Spleen (tissue), 7 donors: Measurements from ENCODE around the gene GOSR1.
"Not testable (repeated sequence)": the region's sequence is repeated elsewhere in the genome, so short reads cannot be mapped to it uniquely, and the experiment has no call there.

Source experiments
- POLR2A ChIP-seq, 3 donors: fragments of 450-650 bp; IDR thresholded peaks; one replicate each; pipeline ENCODE4 v1.5.1; 2017; ENCODE audit warnings: antibody characterized with exemption in 3 of 3, mild to moderate bottlenecking in 1 of 3
- POLR2AphosphoS5 ChIP-seq, 3 donors: sonication (generic); formaldehyde crosslinking; IDR thresholded peaks; one replicate each; pipeline ENCODE4 v1.5.1; 2017; ENCODE audit warnings: antibody characterized with exemption in 3 of 3
- TF ChIP-seq, protein P1 (sequence below), 11 experiments: fragments of 200-600 bp in 7 of 11; fragments of 450-650 bp in 4 of 11; sonication (generic) in 4 of 11; IDR thresholded peaks in 8 of 11; conservative IDR thresholded peaks in 3 of 11; 1 replicate in 7 of 11; 2 replicates in 4 of 11; pipeline versions ENCODE4 v1.4.0 to v1.8.0; 2016 to 2021; ENCODE audit warnings: antibody characterized with exemption in 11 of 11, inconsistent platforms in 4 of 11, mild to moderate bottlenecking in 1 of 11
- donor health status: DM: no; HTN: no; CAD: no; lungs with moderate emphysema.
- donor health status: DM: no; HTN: no; CAD: no.
- donor health status: DM: no; HTN: no; CAD: no.

DNA sequence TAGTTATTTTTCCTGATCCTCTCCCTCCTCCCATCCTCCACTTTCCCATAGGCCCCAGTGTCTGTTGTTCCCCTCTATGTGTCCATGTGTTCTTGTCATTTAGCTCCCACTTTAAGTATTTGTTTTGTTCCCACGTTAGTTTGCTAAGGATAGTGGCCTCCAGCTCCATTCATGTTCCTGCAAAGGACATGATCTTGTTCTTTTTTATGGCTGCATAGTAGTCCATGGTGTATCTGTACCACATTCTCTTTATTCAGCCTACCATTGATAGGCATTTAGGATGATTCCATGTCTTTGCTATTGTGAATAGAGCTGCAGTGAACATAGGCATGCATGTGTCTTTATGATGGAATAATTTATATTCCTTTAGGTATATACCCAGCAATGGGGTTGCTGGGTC, 60.5 kb downstream of the GOSR1 start:
- not testable (repeated sequence) for TF ChIP-seq POLR2AphosphoS5, POLR2A (IDR thresholded peaks at IDR 0.05)
- TF ChIP-seq, protein P1, sequence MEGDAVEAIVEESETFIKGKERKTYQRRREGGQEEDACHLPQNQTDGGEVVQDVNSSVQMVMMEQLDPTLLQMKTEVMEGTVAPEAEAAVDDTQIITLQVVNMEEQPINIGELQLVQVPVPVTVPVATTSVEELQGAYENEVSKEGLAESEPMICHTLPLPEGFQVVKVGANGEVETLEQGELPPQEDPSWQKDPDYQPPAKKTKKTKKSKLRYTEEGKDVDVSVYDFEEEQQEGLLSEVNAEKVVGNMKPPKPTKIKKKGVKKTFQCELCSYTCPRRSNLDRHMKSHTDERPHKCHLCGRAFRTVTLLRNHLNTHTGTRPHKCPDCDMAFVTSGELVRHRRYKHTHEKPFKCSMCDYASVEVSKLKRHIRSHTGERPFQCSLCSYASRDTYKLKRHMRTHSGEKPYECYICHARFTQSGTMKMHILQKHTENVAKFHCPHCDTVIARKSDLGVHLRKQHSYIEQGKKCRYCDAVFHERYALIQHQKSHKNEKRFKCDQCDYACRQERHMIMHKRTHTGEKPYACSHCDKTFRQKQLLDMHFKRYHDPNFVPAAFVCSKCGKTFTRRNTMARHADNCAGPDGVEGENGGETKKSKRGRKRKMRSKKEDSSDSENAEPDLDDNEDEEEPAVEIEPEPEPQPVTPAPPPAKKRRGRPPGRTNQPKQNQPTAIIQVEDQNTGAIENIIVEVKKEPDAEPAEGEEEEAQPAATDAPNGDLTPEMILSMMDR (IDR thresholded peaks at IDR 0.05 in 8 of 11, conservative IDR thresholded peaks at IDR 0.05 in 3 of 11) = not testable (repeated sequence)
